Measurements from ENCODE around the gene LRG1. TPM values are rescaled to one million over a fixed set of nuclear protein-coding genes. Genes with fewer than 3 reads are reported as not detected.

Gene LRG1
- total and polyA plus RNA-seq, 8 donors, result 0.58 to 17.9 (median 0.87) TPM

DNA sequence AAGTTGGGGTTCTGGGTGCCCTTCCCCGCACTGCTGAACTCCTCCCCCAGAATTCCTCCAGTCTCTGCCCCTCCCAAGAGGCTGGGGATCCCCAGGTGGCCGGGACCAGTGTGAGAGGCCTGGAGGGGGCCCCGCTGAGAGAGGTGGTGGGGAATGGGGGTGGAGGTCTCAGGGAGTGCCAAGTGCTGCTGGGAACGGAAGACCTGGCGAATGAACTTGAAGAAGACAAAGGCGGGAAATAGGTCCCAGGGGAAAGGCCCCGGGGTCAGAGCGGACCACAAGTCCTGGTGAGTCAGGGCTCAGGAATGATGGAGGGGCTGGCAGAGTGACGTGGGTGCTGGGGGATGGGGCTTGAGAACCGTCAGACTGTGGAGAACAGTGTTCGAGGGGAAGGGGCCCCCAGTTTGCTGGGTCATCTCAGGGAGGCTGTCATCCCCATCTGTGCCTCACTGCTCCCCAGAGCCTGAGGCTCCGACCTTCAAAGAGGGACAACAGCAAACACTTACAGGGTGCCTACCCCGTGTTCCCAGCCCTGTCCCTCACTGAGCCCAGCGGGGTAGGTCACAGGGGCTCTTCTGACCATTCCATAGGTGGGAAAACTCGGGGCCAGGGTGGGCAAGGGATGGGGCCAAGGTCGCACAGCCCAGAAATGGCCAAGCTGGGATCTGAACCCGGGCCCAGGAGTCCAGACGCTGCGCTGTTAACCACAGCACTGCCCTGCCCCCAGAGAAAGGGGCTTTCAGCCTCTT is 35.6 kb upstream of the LRG1 start:
- H3K4me1 ChIP-seq, result peaks cover 5 to 6% of the 10 kb centered on the region in 2 donors
- intact Hi-C loops (cut with DNase I), result no loop called here
- H3K9me3 ChIP-seq, result no peaks in the 10 kb centered on the region
- ATAC-seq (peak; percentile 59), DNase-seq (peak in 2 of 4 donors; percentile 37 to 62)
- H3K36me3 ChIP-seq, result no peaks in the 10 kb centered on the region
- peaks cover 10 to 78% of the 10 kb centered on the region in 2 donors for H3K27me3 ChIP-seq
- H3K4me3 ChIP-seq, result no peak overlapping the region
- TF ChIP-seq, protein P1, sequence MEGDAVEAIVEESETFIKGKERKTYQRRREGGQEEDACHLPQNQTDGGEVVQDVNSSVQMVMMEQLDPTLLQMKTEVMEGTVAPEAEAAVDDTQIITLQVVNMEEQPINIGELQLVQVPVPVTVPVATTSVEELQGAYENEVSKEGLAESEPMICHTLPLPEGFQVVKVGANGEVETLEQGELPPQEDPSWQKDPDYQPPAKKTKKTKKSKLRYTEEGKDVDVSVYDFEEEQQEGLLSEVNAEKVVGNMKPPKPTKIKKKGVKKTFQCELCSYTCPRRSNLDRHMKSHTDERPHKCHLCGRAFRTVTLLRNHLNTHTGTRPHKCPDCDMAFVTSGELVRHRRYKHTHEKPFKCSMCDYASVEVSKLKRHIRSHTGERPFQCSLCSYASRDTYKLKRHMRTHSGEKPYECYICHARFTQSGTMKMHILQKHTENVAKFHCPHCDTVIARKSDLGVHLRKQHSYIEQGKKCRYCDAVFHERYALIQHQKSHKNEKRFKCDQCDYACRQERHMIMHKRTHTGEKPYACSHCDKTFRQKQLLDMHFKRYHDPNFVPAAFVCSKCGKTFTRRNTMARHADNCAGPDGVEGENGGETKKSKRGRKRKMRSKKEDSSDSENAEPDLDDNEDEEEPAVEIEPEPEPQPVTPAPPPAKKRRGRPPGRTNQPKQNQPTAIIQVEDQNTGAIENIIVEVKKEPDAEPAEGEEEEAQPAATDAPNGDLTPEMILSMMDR (IDR thresholded peaks at IDR 0.05), result no peak
- peak overlapping the region in 1 of 2 donors; percentile 45 for H3K27ac ChIP-seq

- Histone ChIP-seq H3K27me3 (peaks cover 0 to 60% of the 10 kb centered on the region in 2 donors), H3K4me1 (peaks cover 5 to 14% of the 10 kb centered on the region in 2 donors), H3K4me3 (no peak overlapping the region), H3K36me3 (no peaks in the 10 kb centered on the region), H3K9me3 (no peaks in the 10 kb centered on the region), H3K27ac (no peak overlapping the region)
- ATAC-seq (no peak), DNase-seq (no peak)
- intact Hi-C loops (cut with DNase I), result loop anchor here in 1 of 2 donors (5.0 kb wide), 1 partner anchor 64 kb away; the partner anchor contains the start of gene TNFAIP8L1
- TF ChIP-seq, protein P1 (IDR thresholded peaks at IDR 0.05), result no peak
These were observed 33.8 kb upstream of the LRG1 start for GRCh38 chr19:4573682-4574081.

DNA sequence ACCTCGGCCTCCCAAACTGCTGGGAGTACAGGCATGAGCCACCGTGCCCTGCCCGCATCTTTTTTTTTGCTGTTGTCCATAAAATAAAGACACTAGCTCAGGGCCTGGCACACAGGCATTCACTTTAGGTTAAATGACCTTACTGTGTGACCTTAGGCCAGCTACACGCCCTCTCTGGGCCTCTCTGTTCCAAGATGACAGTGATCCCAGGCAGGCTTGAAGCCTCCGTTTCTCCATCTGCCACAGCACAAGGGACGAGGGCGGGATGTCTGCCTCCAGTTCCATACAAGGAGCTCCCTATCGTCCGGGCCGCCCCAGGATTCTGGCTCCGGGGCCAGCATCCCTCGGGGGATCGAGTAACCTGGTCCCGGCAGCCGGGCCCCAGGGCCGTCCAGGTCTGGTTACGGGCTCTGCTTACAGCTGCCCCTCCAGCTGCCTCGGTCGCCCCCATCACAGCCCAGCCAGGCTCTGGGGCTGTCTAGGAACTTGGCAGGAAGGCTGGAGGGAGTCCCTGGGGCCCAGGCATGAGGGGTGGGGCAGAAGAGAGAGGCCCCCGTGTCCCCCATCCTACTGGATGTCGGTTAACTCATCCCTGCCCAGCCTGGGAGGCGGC is 31.6 kb upstream of the LRG1 start:
- intact Hi-C loops (cut with DNase I), result loop anchor here in 1 of 2 donors (5.0 kb wide), 1 partner anchor 66 kb away; the partner anchor contains the start of gene TNFAIP8L1
- H3K27ac ChIP-seq, result no peak overlapping the region
- DNase-seq (no peak), ATAC-seq (no peak)
- no peak overlapping the region for H3K4me3 ChIP-seq
- TF ChIP-seq, protein P1 (IDR thresholded peaks at IDR 0.05), result no peak
- peaks cover 5 to 34% of the 10 kb centered on the region in 2 donors for H3K4me1 ChIP-seq
- no peaks in the 10 kb centered on the region for H3K9me3 ChIP-seq
- H3K27me3 ChIP-seq, result peaks cover 0 to 37% of the 10 kb centered on the region in 2 donors
- H3K36me3 ChIP-seq, result no peaks in the 10 kb centered on the region

GRCh38 chr19:4570916-4571304 is 31.1 kb upstream of the LRG1 start:
- Histone ChIP-seq H3K36me3 (no peaks in the 10 kb centered on the region), H3K27me3 (peaks cover 0 to 32% of the 10 kb centered on the region in 2 donors), H3K9me3 (no peaks in the 10 kb centered on the region), H3K27ac (no peak overlapping the region), H3K4me1 (peaks cover 5 to 34% of the 10 kb centered on the region in 2 donors), H3K4me3 (no peak overlapping the region)
- DNase-seq, result no peak
- intact Hi-C loops (cut with DNase I), result loop anchor here in 1 of 2 donors (5.0 kb wide), 1 partner anchor 66 kb away; the partner anchor contains the start of gene TNFAIP8L1
- no peak for ATAC-seq
- TF ChIP-seq, protein P1 (IDR thresholded peaks at IDR 0.05), result no peak

GRCh38 chr19:4570402-4570801 is 30.6 kb upstream of the LRG1 start:
- H3K4me3 ChIP-seq, result no peak overlapping the region
- intact Hi-C loops (cut with DNase I), result loop anchor here in 1 of 2 donors (5.0 kb wide), 1 partner anchor 67 kb away; the partner anchor contains the start of gene TNFAIP8L1
- H3K9me3 ChIP-seq, result no peaks in the 10 kb centered on the region
- H3K27ac ChIP-seq, result no peak overlapping the region
- TF ChIP-seq, protein P1 (IDR thresholded peaks at IDR 0.05), result no peak
- peaks cover 5 to 30% of the 10 kb centered on the region in 2 donors for H3K4me1 ChIP-seq
- no peak for DNase-seq
- no peak for ATAC-seq
- H3K36me3 ChIP-seq, result no peaks in the 10 kb centered on the region
- H3K27me3 ChIP-seq, result peaks cover 0 to 27% of the 10 kb centered on the region in 2 donors

Measured in left lung (tissue), 10 donors.